HEK293 (cell line): ENCODE data around the gene SUSD2.

Experiments used
- ZNF791 ChIP-seq: fragments of 450-650 bp; formaldehyde crosslinking; IDR thresholded peaks from 2 replicates; pipeline ENCODE4 v1.5.1; 2016; ENCODE audit warnings: missing biosample characterization, missing genetic modification characterization
- TF ChIP-seq, protein P1 (sequence below): fragments of 450-650 bp; formaldehyde crosslinking; IDR thresholded peaks from 2 replicates; pipeline ENCODE4 v1.5.1; 2016; ENCODE audit warnings: missing biosample characterization, missing genetic modification characterization

DNA sequence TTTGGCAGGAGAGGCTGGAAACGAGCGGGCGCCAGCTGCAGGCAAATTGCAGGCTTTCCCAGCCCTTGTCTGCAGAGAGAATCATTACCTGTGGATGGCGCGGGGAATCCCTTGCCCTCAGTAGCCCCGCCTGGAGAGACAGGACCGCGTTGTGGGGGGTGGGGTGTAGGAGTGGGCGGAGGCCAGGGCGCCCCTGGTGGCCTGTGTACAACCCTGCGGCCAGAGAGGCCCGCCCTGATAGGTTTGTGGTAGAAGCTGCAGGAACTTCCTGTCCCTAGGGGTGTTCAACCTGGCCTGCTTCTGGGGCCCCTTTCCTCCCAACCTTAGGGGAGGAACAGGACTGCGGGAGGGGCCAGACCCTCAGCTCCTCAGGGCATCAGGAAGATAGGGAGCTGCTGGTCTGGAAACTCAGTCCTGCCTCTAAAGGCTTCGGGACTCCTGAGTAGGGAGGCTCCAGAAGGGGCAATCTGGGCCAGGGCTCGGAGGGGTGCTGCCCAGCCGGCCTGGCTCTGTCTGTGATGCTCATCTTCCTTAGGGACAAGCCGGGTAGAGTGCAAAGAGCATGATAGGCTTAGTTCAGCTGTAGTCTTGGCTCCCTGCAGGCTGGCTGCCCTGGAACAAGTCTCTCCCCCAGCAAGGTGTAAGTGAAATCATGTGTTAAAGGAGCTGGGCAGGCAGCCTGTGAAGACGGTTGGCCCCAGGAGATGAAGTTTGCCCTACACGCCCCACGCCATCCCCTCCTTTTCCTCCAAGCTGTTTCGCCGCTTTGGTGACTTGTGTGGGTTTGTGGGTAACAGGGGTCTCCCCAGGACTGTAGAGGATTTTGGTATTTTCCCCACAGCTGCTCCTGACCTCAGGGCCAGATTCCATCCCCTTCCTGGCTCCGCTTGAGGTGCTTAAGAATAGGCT, 24.1 kb upstream of the SUSD2 start:
- TF ChIP-seq, protein P1, sequence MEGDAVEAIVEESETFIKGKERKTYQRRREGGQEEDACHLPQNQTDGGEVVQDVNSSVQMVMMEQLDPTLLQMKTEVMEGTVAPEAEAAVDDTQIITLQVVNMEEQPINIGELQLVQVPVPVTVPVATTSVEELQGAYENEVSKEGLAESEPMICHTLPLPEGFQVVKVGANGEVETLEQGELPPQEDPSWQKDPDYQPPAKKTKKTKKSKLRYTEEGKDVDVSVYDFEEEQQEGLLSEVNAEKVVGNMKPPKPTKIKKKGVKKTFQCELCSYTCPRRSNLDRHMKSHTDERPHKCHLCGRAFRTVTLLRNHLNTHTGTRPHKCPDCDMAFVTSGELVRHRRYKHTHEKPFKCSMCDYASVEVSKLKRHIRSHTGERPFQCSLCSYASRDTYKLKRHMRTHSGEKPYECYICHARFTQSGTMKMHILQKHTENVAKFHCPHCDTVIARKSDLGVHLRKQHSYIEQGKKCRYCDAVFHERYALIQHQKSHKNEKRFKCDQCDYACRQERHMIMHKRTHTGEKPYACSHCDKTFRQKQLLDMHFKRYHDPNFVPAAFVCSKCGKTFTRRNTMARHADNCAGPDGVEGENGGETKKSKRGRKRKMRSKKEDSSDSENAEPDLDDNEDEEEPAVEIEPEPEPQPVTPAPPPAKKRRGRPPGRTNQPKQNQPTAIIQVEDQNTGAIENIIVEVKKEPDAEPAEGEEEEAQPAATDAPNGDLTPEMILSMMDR (tag by site-specific recombination) = peak; percentile 98
- no peak for TF ChIP-seq ZNF791 (tag by site-specific recombination)
